ENCODE measurements around the gene GDNF.

Gene GDNF

DNA sequence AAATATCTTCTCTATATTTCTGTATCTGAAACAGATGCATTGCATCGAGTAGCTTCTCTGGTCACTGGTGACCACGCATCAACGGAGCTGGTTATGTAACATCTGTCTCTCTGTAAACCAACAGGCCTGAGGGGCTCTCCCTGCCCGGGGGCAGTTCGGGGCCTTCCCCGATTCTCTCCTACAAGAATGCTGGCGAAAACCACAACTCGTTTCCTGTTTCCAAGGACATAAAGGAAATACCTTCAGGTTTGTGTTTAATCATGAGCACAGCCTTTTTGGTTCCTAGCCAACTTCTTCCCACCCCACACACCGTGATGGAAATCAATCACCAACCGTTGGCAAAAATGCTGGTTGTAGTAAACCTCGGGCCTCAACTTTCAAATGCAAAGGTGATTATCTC lies 25.1 kb downstream of the GDNF start:
- no peaks in the 10 kb centered on the region for H3K36me3 ChIP-seq (ENCODE audit: insufficient read depth, low read length)
- H3K27ac ChIP-seq (ENCODE audit: low read depth, low read length), result no peak overlapping the region
- H3K9me3 ChIP-seq (ENCODE audit: insufficient read depth, low read depth, low read length), result no peaks in the 10 kb centered on the region
- peaks cover 13% of the 10 kb centered on the region for H3K4me1 ChIP-seq (ENCODE audit: insufficient read depth, low read length)
- H3K9ac ChIP-seq (ENCODE audit: low read depth, low read length), result no peak overlapping the region
- no peak overlapping the region for H3K4me3 ChIP-seq (ENCODE audit: low read length)
- WGBS, result 93% methylated on average over 11 of the region's 11 CpGs
- no peaks in the 10 kb centered on the region for H3K27me3 ChIP-seq (ENCODE audit: insufficient read depth, low read length)

DNA sequence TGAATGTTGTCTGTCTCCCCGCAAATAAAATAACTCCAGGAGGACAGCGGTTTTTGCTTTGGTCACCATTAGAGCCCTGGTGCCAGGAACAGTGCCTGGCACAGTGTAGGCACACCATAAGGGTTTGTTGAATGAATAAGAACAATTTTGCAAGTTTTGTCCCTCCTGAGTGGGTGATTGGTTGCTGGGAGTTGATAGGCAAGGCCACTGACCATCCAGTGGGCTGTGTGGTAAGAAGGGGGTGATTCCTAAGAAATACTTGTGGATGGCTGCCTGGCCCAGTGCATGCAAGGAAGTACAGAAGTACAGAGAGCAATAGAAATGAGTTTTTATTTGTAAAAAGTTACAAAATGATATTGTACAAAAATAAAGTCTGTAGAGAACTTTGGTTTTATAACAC lies 27.5 kb downstream of the GDNF start:
- Histone ChIP-seq H3K27me3 (ENCODE audit: insufficient read depth, low read length) (no peaks in the 10 kb centered on the region), H3K4me3 (ENCODE audit: low read length) (no peak overlapping the region), H3K36me3 (ENCODE audit: insufficient read depth, low read length) (no peaks in the 10 kb centered on the region), H3K9ac (ENCODE audit: low read depth, low read length) (no peak overlapping the region), H3K27ac (ENCODE audit: low read depth, low read length) (no peak overlapping the region), H3K4me1 (ENCODE audit: insufficient read depth, low read length) (peaks cover 13% of the 10 kb centered on the region), H3K9me3 (ENCODE audit: insufficient read depth, low read depth, low read length) (no peaks in the 10 kb centered on the region)
- WGBS, result 98% methylated on average over 2 of the region's 2 CpGs

- Histone ChIP-seq H3K27me3 (ENCODE audit: insufficient read depth, low read length) (no peaks in the 10 kb centered on the region), H3K9me3 (ENCODE audit: insufficient read depth, low read depth, low read length) (no peaks in the 10 kb centered on the region), H3K27ac (ENCODE audit: low read depth, low read length) (no peak overlapping the region), H3K4me3 (ENCODE audit: low read length) (no peak overlapping the region), H3K36me3 (ENCODE audit: insufficient read depth, low read length) (no peaks in the 10 kb centered on the region), H3K4me1 (ENCODE audit: insufficient read depth, low read length) (peaks cover 10% of the 10 kb centered on the region), H3K9ac (ENCODE audit: low read depth, low read length) (no peak overlapping the region)
- 95% methylated on average over 10 of the region's 10 CpGs for WGBS
These were observed 28.0 kb downstream of the GDNF start for GRCh38 chr5:37811866-37812265.

DNA sequence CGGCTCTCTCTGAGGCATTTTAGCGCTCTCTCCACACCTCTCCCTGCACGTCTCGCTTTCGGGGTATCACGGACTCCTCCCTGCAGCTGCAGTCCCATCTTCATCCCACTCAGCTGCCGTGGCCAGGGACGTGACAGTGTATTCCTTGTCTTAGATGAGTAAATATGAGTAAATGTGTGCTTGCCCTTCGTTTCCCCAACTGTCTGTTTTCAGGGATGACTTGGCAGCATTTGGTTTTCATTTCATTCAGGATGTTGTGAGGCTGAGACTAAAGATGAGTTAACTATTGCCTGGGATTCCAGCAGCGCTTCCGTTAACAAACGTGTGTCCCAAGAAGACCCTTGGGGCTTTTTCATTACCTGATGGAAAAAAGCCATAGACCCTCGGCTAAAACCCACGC lies 29.5 kb downstream of the GDNF start:
- H3K27ac ChIP-seq (ENCODE audit: low read depth, low read length), result no peak overlapping the region
- H3K9me3 ChIP-seq (ENCODE audit: insufficient read depth, low read depth, low read length), result no peaks in the 10 kb centered on the region
- no peak overlapping the region for H3K4me3 ChIP-seq (ENCODE audit: low read length)
- 90% methylated on average over 14 of the region's 14 CpGs for WGBS
- no peaks in the 10 kb centered on the region for H3K27me3 ChIP-seq (ENCODE audit: insufficient read depth, low read length)
- no peaks in the 10 kb centered on the region for H3K4me1 ChIP-seq (ENCODE audit: insufficient read depth, low read length)
- no peaks in the 10 kb centered on the region for H3K36me3 ChIP-seq (ENCODE audit: insufficient read depth, low read length)
- H3K9ac ChIP-seq (ENCODE audit: low read depth, low read length), result no peak overlapping the region

DNA sequence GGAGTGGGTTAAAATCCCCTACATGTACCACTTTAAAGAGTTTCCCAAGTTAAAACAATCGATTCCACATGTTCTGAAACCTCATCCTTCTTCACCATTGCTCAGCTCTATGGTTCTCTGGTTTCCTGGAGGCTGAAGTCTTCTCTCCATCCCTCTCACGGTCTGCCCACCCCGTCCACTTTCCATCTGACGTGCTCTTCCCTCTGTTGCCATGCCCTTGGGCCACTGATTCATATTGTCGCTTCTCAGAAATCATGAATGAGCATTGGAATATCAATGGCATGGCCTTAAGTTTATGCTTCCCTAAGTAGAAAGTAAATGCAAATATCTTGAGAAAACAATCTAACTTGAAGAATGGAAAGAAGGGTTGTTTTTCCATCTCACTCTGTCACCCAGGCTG lies 30.9 kb downstream of the GDNF start:
- no peaks in the 10 kb centered on the region for H3K36me3 ChIP-seq (ENCODE audit: insufficient read depth, low read length)
- no peak overlapping the region for H3K9ac ChIP-seq (ENCODE audit: low read depth, low read length)
- WGBS, result 90% methylated on average over 5 of the region's 5 CpGs
- no peaks in the 10 kb centered on the region for H3K9me3 ChIP-seq (ENCODE audit: insufficient read depth, low read depth, low read length)
- H3K27me3 ChIP-seq (ENCODE audit: insufficient read depth, low read length), result no peaks in the 10 kb centered on the region
- no peaks in the 10 kb centered on the region for H3K4me1 ChIP-seq (ENCODE audit: insufficient read depth, low read length)
- no peak overlapping the region for H3K27ac ChIP-seq (ENCODE audit: low read depth, low read length)
- H3K4me3 ChIP-seq (ENCODE audit: low read length), result no peak overlapping the region

DNA sequence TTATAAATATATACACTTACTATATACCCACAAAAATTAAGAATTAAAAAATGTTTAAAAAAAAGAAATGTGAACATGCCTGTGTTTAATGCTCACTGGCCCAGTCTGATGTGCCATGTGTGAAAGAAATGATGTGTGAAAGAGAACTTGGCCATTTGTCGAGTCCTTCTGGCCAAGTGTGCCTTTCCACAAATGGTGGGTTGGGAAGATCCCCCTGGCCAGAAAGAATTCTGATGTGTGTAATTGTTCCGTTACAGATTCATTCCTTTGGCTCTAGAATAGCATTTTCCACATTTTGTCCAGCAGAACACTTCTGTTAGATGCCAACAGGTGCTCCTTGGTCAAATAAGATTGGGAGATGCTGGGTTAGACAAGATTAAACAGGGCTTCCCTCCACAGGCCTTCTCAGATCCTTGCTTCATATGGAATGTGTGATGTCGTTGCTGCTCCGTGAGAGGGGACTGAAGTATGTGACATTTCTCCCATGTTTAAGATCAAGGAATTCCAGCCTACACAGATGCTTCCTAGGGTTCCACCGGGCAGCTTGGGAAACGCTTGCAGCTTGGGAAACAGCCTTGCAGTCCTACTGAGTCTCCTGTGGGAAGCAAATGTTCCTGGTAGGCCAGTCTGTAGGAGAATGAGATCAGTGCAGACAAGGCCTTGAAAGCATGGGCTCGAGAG lies 32.1 kb downstream of the GDNF start:
- WGBS, result 91% methylated on average over 7 of the region's 7 CpGs
- no peak overlapping the region for H3K27ac ChIP-seq (ENCODE audit: low read depth, low read length)

DNA sequence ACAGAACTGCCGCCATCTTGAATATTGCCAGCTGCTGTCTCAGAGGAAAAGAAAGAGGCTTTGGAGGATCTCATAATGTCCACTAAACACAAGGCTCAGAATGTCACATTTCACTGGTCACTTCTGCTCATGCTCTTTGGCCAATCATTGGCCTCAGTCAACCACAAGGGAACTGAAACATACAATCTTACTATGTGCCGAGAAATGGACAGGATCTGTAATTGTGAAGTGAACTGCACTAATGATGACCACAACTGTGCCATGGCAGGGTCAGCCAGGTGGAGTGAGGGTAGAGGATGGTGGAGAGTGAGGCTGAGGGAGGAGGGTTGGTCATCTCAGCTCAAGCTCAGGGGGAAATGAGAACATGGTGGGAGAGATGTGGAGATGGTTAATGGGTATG lies 32.8 kb downstream of the GDNF start:
- Histone ChIP-seq H3K9me3 (ENCODE audit: insufficient read depth, low read depth, low read length) (no peaks in the 10 kb centered on the region), H3K27me3 (ENCODE audit: insufficient read depth, low read length) (no peaks in the 10 kb centered on the region; the same call in 1 of the 2 replicates), H3K36me3 (ENCODE audit: insufficient read depth, low read length) (no peaks in the 10 kb centered on the region), H3K27ac (ENCODE audit: low read depth, low read length) (no peak overlapping the region), H3K9ac (ENCODE audit: low read depth, low read length) (no peak overlapping the region), H3K4me3 (ENCODE audit: low read length) (no peak overlapping the region), H3K4me1 (ENCODE audit: insufficient read depth, low read length) (no peaks in the 10 kb centered on the region)
- 95% methylated on average over 2 of the region's 2 CpGs for WGBS

More for the DNA sequence above, 32.1 kb downstream of the GDNF start:
- Histone ChIP-seq H3K9me3 (ENCODE audit: insufficient read depth, low read depth, low read length) (no peaks in the 10 kb centered on the region), H3K36me3 (ENCODE audit: insufficient read depth, low read length) (no peaks in the 10 kb centered on the region), H3K4me3 (ENCODE audit: low read length) (no peak overlapping the region), H3K4me1 (ENCODE audit: insufficient read depth, low read length) (no peaks in the 10 kb centered on the region), H3K27me3 (ENCODE audit: insufficient read depth, low read length) (no peaks in the 10 kb centered on the region; the same call in 1 of the 2 replicates), H3K9ac (ENCODE audit: low read depth, low read length) (no peak overlapping the region)

- Histone ChIP-seq H3K36me3 (ENCODE audit: insufficient read depth, low read length) (no peaks in the 10 kb centered on the region), H3K9ac (ENCODE audit: low read depth, low read length) (no peak overlapping the region), H3K27me3 (ENCODE audit: insufficient read depth, low read length) (no peaks in the 10 kb centered on the region; the same call in 1 of the 2 replicates), H3K4me1 (ENCODE audit: insufficient read depth, low read length) (no peaks in the 10 kb centered on the region), H3K9me3 (ENCODE audit: insufficient read depth, low read depth, low read length) (no peaks in the 10 kb centered on the region), H3K4me3 (ENCODE audit: low read length) (no peak overlapping the region), H3K27ac (ENCODE audit: low read depth, low read length) (no peak overlapping the region)
- 86% methylated on average over 8 of the region's 8 CpGs for WGBS
These were observed 33.4 kb downstream of the GDNF start for GRCh38 chr5:37806476-37806875.

DNA sequence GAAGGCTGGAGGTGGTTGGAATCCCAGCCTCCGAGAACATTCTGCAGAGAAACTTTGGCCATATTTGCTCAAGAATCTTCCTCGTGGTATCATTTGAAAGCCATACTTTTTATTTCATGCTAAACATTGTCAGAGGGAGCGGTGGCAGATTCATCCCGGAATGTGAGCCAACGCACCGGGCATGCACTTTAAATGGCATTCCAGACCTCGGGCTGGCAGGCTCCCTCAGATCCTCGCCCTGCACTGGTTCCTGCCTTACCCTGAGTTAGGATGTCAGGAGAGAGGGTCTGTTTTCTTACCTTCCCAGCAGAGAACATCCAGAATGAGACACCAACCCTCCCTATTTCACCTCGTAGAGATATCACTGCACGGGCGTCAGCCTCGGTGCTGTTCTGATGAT lies 33.8 kb downstream of the GDNF start:
- no peak overlapping the region for H3K9ac ChIP-seq (ENCODE audit: low read depth, low read length)
- WGBS, result 95% methylated on average over 12 of the region's 12 CpGs

GRCh38 chr5:37804401-37804800 lies 35.4 kb downstream of the GDNF start:
- no peak overlapping the region for H3K9ac ChIP-seq (ENCODE audit: low read depth, low read length)
- no peaks in the 10 kb centered on the region for H3K36me3 ChIP-seq (ENCODE audit: insufficient read depth, low read length)
- no peak overlapping the region for H3K4me3 ChIP-seq (ENCODE audit: low read length)
- no peaks in the 10 kb centered on the region; the same call in 1 of the 2 replicates for H3K27me3 ChIP-seq (ENCODE audit: insufficient read depth, low read length)
- WGBS, result 88% methylated on average over 2 of the region's 2 CpGs
- no peaks in the 10 kb centered on the region for H3K4me1 ChIP-seq (ENCODE audit: insufficient read depth, low read length)
- H3K27ac ChIP-seq (ENCODE audit: low read depth, low read length), result no peak overlapping the region
- no peaks in the 10 kb centered on the region for H3K9me3 ChIP-seq (ENCODE audit: insufficient read depth, low read depth, low read length)

More for the DNA sequence above, 33.8 kb downstream of the GDNF start:
- H3K27ac ChIP-seq (ENCODE audit: low read depth, low read length), result no peak overlapping the region
- H3K27me3 ChIP-seq (ENCODE audit: insufficient read depth, low read length), result no peaks in the 10 kb centered on the region; the same call in 1 of the 2 replicates
- no peaks in the 10 kb centered on the region for H3K9me3 ChIP-seq (ENCODE audit: insufficient read depth, low read depth, low read length)
- H3K4me1 ChIP-seq (ENCODE audit: insufficient read depth, low read length), result no peaks in the 10 kb centered on the region
- H3K36me3 ChIP-seq (ENCODE audit: insufficient read depth, low read length), result no peaks in the 10 kb centered on the region
- H3K4me3 ChIP-seq (ENCODE audit: low read length), result no peak overlapping the region

DNA sequence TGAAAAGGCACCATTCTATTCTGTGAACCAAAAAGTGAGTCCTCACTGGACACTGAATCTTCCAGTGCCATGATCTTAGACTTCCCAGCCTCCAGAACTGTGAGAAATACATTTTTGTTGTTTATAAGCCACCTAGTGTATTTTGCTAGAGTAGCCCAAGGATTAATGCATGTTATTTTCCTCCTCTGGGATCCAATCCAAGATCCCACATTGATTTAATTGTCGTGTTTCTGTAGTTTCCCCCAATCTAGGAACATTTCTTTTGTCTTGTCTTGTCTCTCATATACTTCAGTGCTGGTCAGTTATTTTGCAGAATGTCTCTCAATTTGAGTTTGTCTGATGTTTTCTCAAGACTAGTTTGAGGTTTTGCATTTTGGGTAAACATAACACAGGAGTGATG lies 36.4 kb downstream of the GDNF start:
- WGBS, result 94% methylated on average over 1 of the region's 1 CpG
- H3K4me3 ChIP-seq (ENCODE audit: low read length), result no peak overlapping the region
- H3K36me3 ChIP-seq (ENCODE audit: insufficient read depth, low read length), result no peaks in the 10 kb centered on the region
- no peak overlapping the region for H3K27ac ChIP-seq (ENCODE audit: low read depth, low read length)
- no peaks in the 10 kb centered on the region for H3K4me1 ChIP-seq (ENCODE audit: insufficient read depth, low read length)
- no peak overlapping the region for H3K9ac ChIP-seq (ENCODE audit: low read depth, low read length)
- no peaks in the 10 kb centered on the region; the same call in 1 of the 2 replicates for H3K27me3 ChIP-seq (ENCODE audit: insufficient read depth, low read length)
- no peaks in the 10 kb centered on the region for H3K9me3 ChIP-seq (ENCODE audit: insufficient read depth, low read depth, low read length)

GRCh38 chr5:37801521-37801920 lies 38.3 kb downstream of the GDNF start:
- Histone ChIP-seq H3K27me3 (ENCODE audit: insufficient read depth, low read length) (no peaks in the 10 kb centered on the region; the same call in 1 of the 2 replicates), H3K36me3 (ENCODE audit: insufficient read depth, low read length) (no peaks in the 10 kb centered on the region), H3K9me3 (ENCODE audit: insufficient read depth, low read depth, low read length) (no peaks in the 10 kb centered on the region), H3K27ac (ENCODE audit: low read depth, low read length) (no peak overlapping the region), H3K4me1 (ENCODE audit: insufficient read depth, low read length) (no peaks in the 10 kb centered on the region), H3K4me3 (ENCODE audit: low read length) (no peak overlapping the region), H3K9ac (ENCODE audit: low read depth, low read length) (no peak overlapping the region)
- 90% methylated on average over 2 of the region's 2 CpGs for WGBS

Measured in HUES64 (cell line).